WTC11 (cell line): ENCODE results near the gene CUTA.

ENCODE experiments used
- ELF4 ChIP-seq: sonication (generic); formaldehyde crosslinking; IDR thresholded peaks from 2 replicates; pipeline ENCODE4 v1.8.1; 2022; ENCODE audit warnings: low read depth, mild to moderate bottlenecking, moderate library complexity, missing genetic modification reagents
- ETV6 ChIP-seq: sonication (generic); formaldehyde crosslinking; IDR thresholded peaks from 2 replicates; pipeline ENCODE4 v1.8.1; 2022; ENCODE audit warnings: mild to moderate bottlenecking, missing genetic modification reagents
- JUN ChIP-seq: sonication (generic); formaldehyde crosslinking; IDR thresholded peaks from 2 replicates; pipeline ENCODE4 v1.8.0; 2023; ENCODE audit warnings: mild to moderate bottlenecking, missing genetic modification reagents
- TEAD4 ChIP-seq: sonication (generic); formaldehyde crosslinking; IDR thresholded peaks from 2 replicates; pipeline ENCODE4 v1.8.0; 2022; ENCODE audit warnings: mild to moderate bottlenecking, missing genetic modification reagents
- ZBTB21 ChIP-seq: sonication (generic); formaldehyde crosslinking; IDR thresholded peaks from 2 replicates; pipeline ENCODE4 v1.8.1; 2023; ENCODE audit warnings: mild to moderate bottlenecking, missing genetic modification reagents, borderline replicate concordance
- TF ChIP-seq, protein P1 (sequence below): fragments of 200-600 bp; IDR thresholded peaks from 2 replicates; pipeline ENCODE4 v1.8.0; 2022; ENCODE audit warnings: antibody characterized with exemption
- TF ChIP-seq, protein P2 (sequence below): sonication (generic); formaldehyde crosslinking; IDR thresholded peaks from 2 replicates; pipeline ENCODE4 v1.8.1; 2023; ENCODE audit warnings: mild to moderate bottlenecking, missing genetic modification reagents, moderate library complexity
- TF ChIP-seq, protein P3 (sequence below): fragments of 250-450 bp; sonication (Bioruptor Pico); IDR thresholded peaks from 2 replicates; pipeline ENCODE4 v1.9.0; 2021; ENCODE audit warnings: mild to moderate bottlenecking, borderline replicate concordance
- TF ChIP-seq, protein P4 (sequence below): sonication (generic); formaldehyde crosslinking; IDR thresholded peaks from 2 replicates; pipeline ENCODE4 v1.8.0; 2023; ENCODE audit warnings: missing genetic modification reagents, mild to moderate bottlenecking, borderline replicate concordance

DNA sequence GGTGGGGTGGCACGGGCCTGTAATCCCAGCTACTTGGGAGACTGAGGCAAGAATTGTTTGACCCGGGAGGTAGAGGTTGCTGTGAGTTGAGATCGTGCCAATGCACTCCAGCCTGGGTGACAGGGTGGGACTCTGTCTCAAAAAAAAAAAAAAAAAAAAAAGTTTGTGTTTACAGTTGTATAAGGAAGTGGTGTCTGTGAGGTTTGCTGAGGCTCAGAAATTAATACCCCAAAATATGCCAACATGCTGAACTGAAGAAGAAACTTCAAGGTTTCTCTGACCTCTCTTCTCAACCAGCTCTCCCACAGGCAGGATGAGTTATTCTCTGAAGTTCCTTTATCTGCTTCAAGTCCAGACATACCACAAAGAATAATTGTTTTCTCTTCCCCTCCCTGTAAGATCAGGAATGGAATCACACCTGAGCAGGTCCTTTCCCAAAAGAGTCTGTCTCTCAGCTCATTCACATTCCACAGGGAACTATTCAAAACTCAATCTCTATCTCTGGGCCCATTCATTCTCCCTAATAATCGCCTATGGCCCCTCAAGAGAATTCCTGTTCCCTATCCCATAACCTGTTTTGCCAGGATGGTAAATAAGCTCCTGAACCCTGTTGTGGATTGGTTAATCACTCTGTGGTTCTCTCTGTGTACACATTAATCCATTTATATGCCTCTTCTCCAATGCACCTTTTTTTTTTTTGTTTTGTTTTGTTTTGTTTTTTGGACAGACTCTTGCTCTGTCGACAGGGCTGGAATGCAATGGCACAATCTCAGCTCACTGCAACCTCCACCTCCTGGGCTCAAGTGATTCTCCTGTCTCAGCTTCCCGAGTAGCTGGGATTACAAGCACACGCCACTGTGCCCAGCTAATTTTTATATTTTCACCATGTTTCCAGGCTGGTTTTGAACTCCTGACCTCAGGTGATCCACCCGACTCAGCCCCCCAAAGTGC lies 43.7 kb downstream of the CUTA start:
- TF ChIP-seq, protein P1, sequence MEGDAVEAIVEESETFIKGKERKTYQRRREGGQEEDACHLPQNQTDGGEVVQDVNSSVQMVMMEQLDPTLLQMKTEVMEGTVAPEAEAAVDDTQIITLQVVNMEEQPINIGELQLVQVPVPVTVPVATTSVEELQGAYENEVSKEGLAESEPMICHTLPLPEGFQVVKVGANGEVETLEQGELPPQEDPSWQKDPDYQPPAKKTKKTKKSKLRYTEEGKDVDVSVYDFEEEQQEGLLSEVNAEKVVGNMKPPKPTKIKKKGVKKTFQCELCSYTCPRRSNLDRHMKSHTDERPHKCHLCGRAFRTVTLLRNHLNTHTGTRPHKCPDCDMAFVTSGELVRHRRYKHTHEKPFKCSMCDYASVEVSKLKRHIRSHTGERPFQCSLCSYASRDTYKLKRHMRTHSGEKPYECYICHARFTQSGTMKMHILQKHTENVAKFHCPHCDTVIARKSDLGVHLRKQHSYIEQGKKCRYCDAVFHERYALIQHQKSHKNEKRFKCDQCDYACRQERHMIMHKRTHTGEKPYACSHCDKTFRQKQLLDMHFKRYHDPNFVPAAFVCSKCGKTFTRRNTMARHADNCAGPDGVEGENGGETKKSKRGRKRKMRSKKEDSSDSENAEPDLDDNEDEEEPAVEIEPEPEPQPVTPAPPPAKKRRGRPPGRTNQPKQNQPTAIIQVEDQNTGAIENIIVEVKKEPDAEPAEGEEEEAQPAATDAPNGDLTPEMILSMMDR, result no peak
- TF ChIP-seq TEAD4 (CRISPR knock-in tag) (no peak), ZBTB21 (CRISPR knock-in tag) (no peak), ETV6 (CRISPR knock-in tag) (no peak), JUN (CRISPR knock-in tag) (no peak), ELF4 (CRISPR knock-in tag) (no peak)
- TF ChIP-seq, protein P2, sequence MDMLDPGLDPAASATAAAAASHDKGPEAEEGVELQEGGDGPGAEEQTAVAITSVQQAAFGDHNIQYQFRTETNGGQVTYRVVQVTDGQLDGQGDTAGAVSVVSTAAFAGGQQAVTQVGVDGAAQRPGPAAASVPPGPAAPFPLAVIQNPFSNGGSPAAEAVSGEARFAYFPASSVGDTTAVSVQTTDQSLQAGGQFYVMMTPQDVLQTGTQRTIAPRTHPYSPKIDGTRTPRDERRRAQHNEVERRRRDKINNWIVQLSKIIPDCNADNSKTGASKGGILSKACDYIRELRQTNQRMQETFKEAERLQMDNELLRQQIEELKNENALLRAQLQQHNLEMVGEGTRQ (CRISPR knock-in tag), result no peak
- TF ChIP-seq, protein P3, sequence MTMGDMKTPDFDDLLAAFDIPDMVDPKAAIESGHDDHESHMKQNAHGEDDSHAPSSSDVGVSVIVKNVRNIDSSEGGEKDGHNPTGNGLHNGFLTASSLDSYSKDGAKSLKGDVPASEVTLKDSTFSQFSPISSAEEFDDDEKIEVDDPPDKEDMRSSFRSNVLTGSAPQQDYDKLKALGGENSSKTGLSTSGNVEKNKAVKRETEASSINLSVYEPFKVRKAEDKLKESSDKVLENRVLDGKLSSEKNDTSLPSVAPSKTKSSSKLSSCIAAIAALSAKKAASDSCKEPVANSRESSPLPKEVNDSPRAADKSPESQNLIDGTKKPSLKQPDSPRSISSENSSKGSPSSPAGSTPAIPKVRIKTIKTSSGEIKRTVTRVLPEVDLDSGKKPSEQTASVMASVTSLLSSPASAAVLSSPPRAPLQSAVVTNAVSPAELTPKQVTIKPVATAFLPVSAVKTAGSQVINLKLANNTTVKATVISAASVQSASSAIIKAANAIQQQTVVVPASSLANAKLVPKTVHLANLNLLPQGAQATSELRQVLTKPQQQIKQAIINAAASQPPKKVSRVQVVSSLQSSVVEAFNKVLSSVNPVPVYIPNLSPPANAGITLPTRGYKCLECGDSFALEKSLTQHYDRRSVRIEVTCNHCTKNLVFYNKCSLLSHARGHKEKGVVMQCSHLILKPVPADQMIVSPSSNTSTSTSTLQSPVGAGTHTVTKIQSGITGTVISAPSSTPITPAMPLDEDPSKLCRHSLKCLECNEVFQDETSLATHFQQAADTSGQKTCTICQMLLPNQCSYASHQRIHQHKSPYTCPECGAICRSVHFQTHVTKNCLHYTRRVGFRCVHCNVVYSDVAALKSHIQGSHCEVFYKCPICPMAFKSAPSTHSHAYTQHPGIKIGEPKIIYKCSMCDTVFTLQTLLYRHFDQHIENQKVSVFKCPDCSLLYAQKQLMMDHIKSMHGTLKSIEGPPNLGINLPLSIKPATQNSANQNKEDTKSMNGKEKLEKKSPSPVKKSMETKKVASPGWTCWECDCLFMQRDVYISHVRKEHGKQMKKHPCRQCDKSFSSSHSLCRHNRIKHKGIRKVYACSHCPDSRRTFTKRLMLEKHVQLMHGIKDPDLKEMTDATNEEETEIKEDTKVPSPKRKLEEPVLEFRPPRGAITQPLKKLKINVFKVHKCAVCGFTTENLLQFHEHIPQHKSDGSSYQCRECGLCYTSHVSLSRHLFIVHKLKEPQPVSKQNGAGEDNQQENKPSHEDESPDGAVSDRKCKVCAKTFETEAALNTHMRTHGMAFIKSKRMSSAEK (CRISPR knock-in tag), result no peak
- TF ChIP-seq, protein P4, sequence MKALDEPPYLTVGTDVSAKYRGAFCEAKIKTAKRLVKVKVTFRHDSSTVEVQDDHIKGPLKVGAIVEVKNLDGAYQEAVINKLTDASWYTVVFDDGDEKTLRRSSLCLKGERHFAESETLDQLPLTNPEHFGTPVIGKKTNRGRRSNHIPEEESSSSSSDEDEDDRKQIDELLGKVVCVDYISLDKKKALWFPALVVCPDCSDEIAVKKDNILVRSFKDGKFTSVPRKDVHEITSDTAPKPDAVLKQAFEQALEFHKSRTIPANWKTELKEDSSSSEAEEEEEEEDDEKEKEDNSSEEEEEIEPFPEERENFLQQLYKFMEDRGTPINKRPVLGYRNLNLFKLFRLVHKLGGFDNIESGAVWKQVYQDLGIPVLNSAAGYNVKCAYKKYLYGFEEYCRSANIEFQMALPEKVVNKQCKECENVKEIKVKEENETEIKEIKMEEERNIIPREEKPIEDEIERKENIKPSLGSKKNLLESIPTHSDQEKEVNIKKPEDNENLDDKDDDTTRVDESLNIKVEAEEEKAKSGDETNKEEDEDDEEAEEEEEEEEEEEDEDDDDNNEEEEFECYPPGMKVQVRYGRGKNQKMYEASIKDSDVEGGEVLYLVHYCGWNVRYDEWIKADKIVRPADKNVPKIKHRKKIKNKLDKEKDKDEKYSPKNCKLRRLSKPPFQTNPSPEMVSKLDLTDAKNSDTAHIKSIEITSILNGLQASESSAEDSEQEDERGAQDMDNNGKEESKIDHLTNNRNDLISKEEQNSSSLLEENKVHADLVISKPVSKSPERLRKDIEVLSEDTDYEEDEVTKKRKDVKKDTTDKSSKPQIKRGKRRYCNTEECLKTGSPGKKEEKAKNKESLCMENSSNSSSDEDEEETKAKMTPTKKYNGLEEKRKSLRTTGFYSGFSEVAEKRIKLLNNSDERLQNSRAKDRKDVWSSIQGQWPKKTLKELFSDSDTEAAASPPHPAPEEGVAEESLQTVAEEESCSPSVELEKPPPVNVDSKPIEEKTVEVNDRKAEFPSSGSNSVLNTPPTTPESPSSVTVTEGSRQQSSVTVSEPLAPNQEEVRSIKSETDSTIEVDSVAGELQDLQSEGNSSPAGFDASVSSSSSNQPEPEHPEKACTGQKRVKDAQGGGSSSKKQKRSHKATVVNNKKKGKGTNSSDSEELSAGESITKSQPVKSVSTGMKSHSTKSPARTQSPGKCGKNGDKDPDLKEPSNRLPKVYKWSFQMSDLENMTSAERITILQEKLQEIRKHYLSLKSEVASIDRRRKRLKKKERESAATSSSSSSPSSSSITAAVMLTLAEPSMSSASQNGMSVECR, result no peak
